ENCODE results near the gene CRELD1. TPM values are rescaled to one million over a fixed set of nuclear protein-coding genes. Genes with fewer than 3 reads are reported as not detected.

The CRELD1 gene
- total and polyA plus RNA-seq, 9 of the 15 experiments (the other 6 are each of a cell fraction or from before 2014, with no cell fraction given), result 3.3 to 25.8 (median 16.5) TPM

- TF ChIP-seq ETS1 (conservative IDR thresholded peaks at IDR 0.05; ENCODE audit: control insufficient read depth, low read depth, low read length) (no peak), GTF2A2 (tag; IDR thresholded peaks at IDR 0.05) (no peak), ZBTB7A (IDR thresholded peaks at IDR 0.05; ENCODE audit: borderline replicate concordance, control insufficient read depth, low read depth, low read length) (no peak), MTA1 (IDR thresholded peaks at IDR 0.05; ENCODE audit: borderline replicate concordance) (no peak), SMARCA5 (IDR thresholded peaks at IDR 0.05) (0 out of 2 replicates have a peak, but pooled peaks have one; percentile 44), IRF9 (tag; IDR thresholded peaks at IDR 0.05) (peak; percentile 7; the same call in 1 of the 2 replicates), JUN (IDR thresholded peaks at IDR 0.05; ENCODE audit: borderline replicate concordance, low read depth, low read length) (0 out of 2 replicates have a peak, but pooled peaks have one; percentile 18), JUN (CRISPR knock-in tag; IDR thresholded peaks at IDR 0.05; ENCODE audit: borderline replicate concordance) (no peak), ZNF561 (CRISPR knock-in tag; conservative IDR thresholded peaks at IDR 0.05) (no peak), YBX1 (IDR thresholded peaks at IDR 0.05) (no peak), ZNF780A (CRISPR knock-in tag; IDR thresholded peaks at IDR 0.05) (no peak), EGR1 (conservative IDR thresholded peaks at IDR 0.05) (no peak), COPS2 (conservative IDR thresholded peaks at IDR 0.05) (no peak), MYBL2 (IDR thresholded peaks at IDR 0.05; ENCODE audit: low read depth) (no peak), MYBL2 (CRISPR knock-in tag; IDR thresholded peaks at IDR 0.05; ENCODE audit: borderline replicate concordance) (no peak), HLTF (IDR thresholded peaks at IDR 0.05) (no peak), SMAD1 (IDR thresholded peaks at IDR 0.05; ENCODE audit: low read depth, low read length, partially characterized antibody) (no peak), KHSRP (IDR thresholded peaks at IDR 0.05) (no peak), ZNF644 (tag; IDR thresholded peaks at IDR 0.05; ENCODE audit: low read depth) (peak; percentile 83; the same call in 1 of the 2 replicates), HBP1 (CRISPR knock-in tag; IDR thresholded peaks at IDR 0.05) (0 out of 2 replicates have a peak, but pooled peaks have one; percentile 26), PHB (CRISPR knock-in tag; IDR thresholded peaks at IDR 0.05) (no peak), PYGO2 (tag; IDR thresholded peaks at IDR 0.05) (no peak)
- TF ChIP-seq, protein P1, sequence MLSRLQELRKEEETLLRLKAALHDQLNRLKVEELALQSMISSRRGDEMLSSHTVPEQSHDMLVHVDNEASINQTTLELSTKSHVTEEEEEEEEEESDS (CRISPR knock-in tag; IDR thresholded peaks at IDR 0.05), result no peak
- TF ChIP-seq, protein P2, sequence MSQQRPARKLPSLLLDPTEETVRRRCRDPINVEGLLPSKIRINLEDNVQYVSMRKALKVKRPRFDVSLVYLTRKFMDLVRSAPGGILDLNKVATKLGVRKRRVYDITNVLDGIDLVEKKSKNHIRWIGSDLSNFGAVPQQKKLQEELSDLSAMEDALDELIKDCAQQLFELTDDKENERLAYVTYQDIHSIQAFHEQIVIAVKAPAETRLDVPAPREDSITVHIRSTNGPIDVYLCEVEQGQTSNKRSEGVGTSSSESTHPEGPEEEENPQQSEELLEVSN (IDR thresholded peaks at IDR 0.05; ENCODE audit: borderline replicate concordance in 1 of 2, extremely low read depth in 1 of 2, insufficient read depth in 1 of 2, insufficient read length in 1 of 2, low read depth in 1 of 2, low read length in 1 of 2, poor library complexity in 1 of 2, severe bottlenecking in 1 of 2), result peak in 1 of 2 experiments; percentile 79
Measured at GRCh38 chr3:9897408-9898372, 35.9 kb upstream of the CRELD1 start (continued).
